SU-DHL-6 (cell line): ENCODE measurements around the gene FAM236A.
"Not testable (repeated sequence)": the region's sequence is repeated elsewhere in the genome, so short reads cannot be mapped to it uniquely, and the experiment has no call there.

Source experiments
- H2AFZ ChIP-seq: fragments of 200-600 bp; sonication (generic); 2 replicates; pipeline ENCODE4 v1.6.1; 2014; ENCODE audit warnings: low read depth, mild to moderate bottlenecking, moderate library complexity, mixed read lengths, antibody characterized with exemption, low read length; ENCODE audit not compliant: severe bottlenecking
- H3F3A ChIP-seq: fragments of 200-600 bp; shearing (Covaris generic); 2 replicates; pipeline ENCODE4 v1.6.0; 2016; ENCODE audit warnings: antibody characterized with exemption, mild to moderate bottlenecking; ENCODE audit not compliant: insufficient read depth
- H3K27ac ChIP-seq: fragments of 200-600 bp; sonication (generic); 2 replicates; pipeline ENCODE4 v1.5.1; 2016; ENCODE audit warnings: low read depth, mild to moderate bottlenecking, low read length, moderate library complexity, mixed read lengths
- H3K27me3 ChIP-seq: fragments of 200-600 bp; sonication (generic), shearing (Covaris generic); 2 replicates; pipeline ENCODE4 v1.6.0; 2014; ENCODE audit warnings: mild to moderate bottlenecking, low read length
- H3K36me3 ChIP-seq: fragments of 200-600 bp; sonication (generic); 2 replicates; pipeline ENCODE4 v1.6.1; 2014; ENCODE audit warnings: mild to moderate bottlenecking, low read length, mixed read lengths
- H3K4me2 ChIP-seq: fragments of 300-600, 200-600 bp; shearing (Covaris generic), sonication (generic); 2 replicates; pipeline ENCODE4 v1.6.0; 2014; ENCODE audit warnings: low read length, low read depth, mild to moderate bottlenecking; ENCODE audit not compliant: poor library complexity, severe bottlenecking
- H3K4me3 ChIP-seq: fragments of 200-600 bp; sonication (generic); 2 replicates; pipeline ENCODE4 v1.5.1; 2014; ENCODE audit warnings: antibody characterized with exemption, low read length, mild to moderate bottlenecking, mixed read lengths; ENCODE audit not compliant: insufficient read depth, poor library complexity, severe bottlenecking
- H3K79me2 ChIP-seq: fragments of 200-600 bp; sonication (generic); 2 replicates; pipeline ENCODE4 v1.6.1; 2014; ENCODE audit warnings: mild to moderate bottlenecking, low read length, moderate library complexity; ENCODE audit not compliant: insufficient read depth
- H3K9ac ChIP-seq: fragments of 200-600 bp; sonication (generic); 2 replicates; pipeline ENCODE4 v1.7.0; 2014; ENCODE audit warnings: mild to moderate bottlenecking, low read length
- H3K9me2 ChIP-seq: fragments of 200-600 bp; sonication (generic); replicated peaks from 2 replicates; pipeline ENCODE4 v1.6.1; 2014; ENCODE audit warnings: low read length; ENCODE audit not compliant: insufficient read depth
- H3K9me3 ChIP-seq: fragments of 200-600 bp; sonication (generic); 2 replicates; pipeline ENCODE4 v1.6.1; 2014; ENCODE audit warnings: low read length, mixed read lengths; ENCODE audit not compliant: insufficient read depth
- H4K20me1 ChIP-seq: fragments of 200-600 bp; sonication (generic); 2 replicates; pipeline ENCODE4 v1.6.1; 2014; ENCODE audit warnings: low read depth, mild to moderate bottlenecking, antibody characterized with exemption, low read length, moderate library complexity, mixed read lengths

The FAM236A gene

DNA sequence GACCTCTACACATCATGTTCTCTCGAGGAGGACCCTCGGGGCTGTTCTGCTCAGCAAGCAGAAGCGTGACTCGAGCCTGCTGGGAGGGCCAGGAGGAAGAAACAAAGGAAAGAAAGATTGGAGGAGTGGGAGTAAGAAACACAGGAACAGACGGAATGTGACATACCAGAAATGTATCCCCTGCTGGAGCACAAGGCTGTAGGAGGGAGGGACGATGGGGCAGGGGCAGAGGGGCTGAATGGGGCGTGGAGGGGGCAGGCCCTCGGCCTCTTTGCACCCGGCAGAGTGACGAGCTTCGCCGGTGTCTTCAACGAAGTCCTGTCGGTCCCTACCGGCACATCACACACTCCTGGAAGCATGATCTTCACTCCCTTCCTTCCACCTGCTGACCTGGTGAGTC, at the start of gene FAM236A:
Gene FAM236A (plus strand): TSS at position 301 of the 400 bp plus-strand sequence. CDS start 57 bp downstream, at position 358.
- H3K4me3 ChIP-seq, H3K27ac ChIP-seq, H3K27me3 ChIP-seq, H4K20me1 ChIP-seq, H3K9ac ChIP-seq, H3K9me3 ChIP-seq, H3K4me2 ChIP-seq, H3K36me3 ChIP-seq, H3K79me2 ChIP-seq, H3F3A ChIP-seq, H3K9me2 ChIP-seq, H2AFZ ChIP-seq: not testable (repeated sequence)

DNA sequence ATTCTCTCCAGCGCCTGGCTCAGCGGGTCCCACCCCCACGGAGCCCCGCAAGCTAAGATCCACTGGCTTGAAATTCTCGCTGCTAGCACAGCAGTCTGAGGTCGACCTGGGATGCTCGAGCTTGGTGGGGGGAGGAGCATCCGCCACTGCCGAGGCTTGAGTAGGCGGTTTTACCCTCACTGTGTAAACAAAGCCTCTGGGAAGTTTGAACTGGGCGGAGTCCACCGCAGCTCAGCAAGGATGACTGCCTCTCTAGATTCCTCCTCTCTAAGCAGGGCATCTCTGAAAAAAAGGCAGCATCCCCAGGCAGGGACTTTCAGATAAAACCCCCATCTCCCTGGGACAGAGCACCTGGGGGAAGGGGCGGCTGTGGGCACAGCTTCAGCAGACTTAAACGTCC, 48.3 kb upstream of the FAM236A start:
- not testable (repeated sequence) for H3F3A ChIP-seq, H3K4me3 ChIP-seq, H3K9me2 ChIP-seq, H2AFZ ChIP-seq, H3K9ac ChIP-seq, H3K27ac ChIP-seq, H3K27me3 ChIP-seq, H3K4me2 ChIP-seq, H3K9me3 ChIP-seq, H3K79me2 ChIP-seq, H3K36me3 ChIP-seq, H4K20me1 ChIP-seq

DNA sequence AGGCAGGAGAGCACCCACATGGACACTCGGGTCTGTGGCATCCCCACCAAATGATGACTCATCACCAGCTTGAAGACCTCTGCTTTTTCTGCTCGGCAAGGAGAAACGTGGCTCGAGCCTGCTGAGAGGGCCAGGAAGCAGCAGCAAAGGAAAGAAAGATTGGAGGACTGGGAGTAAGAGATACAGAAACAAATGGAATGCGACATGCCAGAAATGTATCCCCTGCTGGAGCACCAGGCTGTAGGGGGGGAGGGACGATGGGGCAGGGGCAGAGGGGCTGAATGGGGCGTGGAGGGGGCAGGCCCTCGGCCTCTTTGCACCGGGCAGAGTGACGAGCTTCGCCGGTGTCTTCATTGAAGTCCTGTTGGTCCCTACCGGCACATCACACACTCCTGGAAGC, 25.7 kb upstream of the FAM236A start, which contains the start of gene FAM236C:
Gene FAM236C (plus strand): TSS at position 301 of the 400 bp plus-strand sequence. CDS start 100 bp downstream, outside the sequence.
- H3K4me2 ChIP-seq, H3K79me2 ChIP-seq, H4K20me1 ChIP-seq, H3K27me3 ChIP-seq, H3K9ac ChIP-seq, H3K4me3 ChIP-seq, H3K9me3 ChIP-seq, H3K9me2 ChIP-seq, H3K36me3 ChIP-seq, H2AFZ ChIP-seq, H3K27ac ChIP-seq, H3F3A ChIP-seq: not testable (repeated sequence)

DNA sequence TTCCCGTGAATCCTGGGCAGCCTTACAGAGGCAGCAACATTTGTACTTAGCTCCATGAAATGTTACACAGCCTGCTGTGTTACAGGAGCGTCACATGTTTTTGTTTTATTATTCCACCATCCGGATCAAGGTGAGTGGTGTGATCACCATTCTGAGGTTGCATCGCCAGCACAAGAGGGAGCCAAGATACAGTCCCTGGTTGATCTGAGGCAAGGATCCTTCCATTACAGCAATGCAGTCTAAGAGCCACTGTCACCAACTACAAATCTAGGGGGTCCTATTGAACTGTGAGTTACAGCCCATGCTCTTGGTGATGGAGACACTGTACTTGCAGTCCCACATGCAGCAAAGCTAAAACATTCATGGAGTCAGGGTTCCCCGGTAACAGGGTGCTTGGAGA, 21.9 kb upstream of the FAM236A start:
- not testable (repeated sequence) for H3K4me3 ChIP-seq, H3K9me3 ChIP-seq, H4K20me1 ChIP-seq, H3K27ac ChIP-seq, H3K27me3 ChIP-seq, H3K9ac ChIP-seq, H3K79me2 ChIP-seq, H3F3A ChIP-seq, H3K36me3 ChIP-seq, H3K4me2 ChIP-seq, H2AFZ ChIP-seq, H3K9me2 ChIP-seq

DNA sequence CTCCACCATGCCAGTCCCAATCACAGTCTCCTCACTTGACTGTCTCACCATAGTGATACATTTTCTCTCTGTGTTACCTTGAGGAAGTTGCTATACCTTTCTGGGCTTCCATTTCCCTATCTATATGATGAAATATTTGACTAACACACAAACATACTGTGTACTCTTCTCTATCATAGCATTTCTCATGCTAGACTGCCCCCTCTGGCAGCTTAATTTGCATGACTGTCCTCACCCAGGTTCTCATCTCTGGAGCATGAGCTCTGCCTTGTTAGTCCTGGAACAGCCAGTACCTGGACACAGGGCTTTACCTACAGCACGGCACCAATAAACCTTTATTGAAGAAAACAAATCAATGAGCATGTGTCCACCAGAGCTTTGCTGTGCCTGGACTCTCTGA, 5.7 kb upstream of the FAM236A start:
- H3F3A ChIP-seq, H3K9me3 ChIP-seq, H3K36me3 ChIP-seq, H3K27ac ChIP-seq, H2AFZ ChIP-seq, H3K79me2 ChIP-seq, H3K9me2 ChIP-seq, H3K27me3 ChIP-seq, H3K4me2 ChIP-seq, H3K4me3 ChIP-seq, H3K9ac ChIP-seq, H4K20me1 ChIP-seq: not testable (repeated sequence)

DNA sequence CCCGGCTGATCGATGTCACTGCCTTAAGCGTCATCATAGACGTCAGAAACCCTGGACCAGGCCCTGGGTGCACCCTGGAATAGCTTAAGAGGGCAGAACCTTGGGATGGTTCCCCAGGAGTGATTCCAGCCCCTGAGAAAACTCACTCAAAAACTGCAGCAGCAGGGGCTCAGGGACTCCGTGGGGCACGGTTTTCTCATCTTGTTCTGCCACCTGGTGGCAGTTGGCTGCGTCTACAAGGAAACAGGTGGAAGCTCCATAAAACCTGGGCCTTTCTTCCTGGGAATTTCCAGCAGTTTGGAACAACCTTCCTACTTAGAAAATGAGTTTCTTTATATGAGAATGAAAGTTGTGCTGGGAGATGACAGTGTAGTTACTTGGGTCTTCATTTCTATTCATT, 1.6 kb upstream of the FAM236A start:
- H3F3A ChIP-seq, H4K20me1 ChIP-seq, H3K4me2 ChIP-seq, H3K79me2 ChIP-seq, H3K9me2 ChIP-seq, H3K9me3 ChIP-seq, H3K27ac ChIP-seq, H3K27me3 ChIP-seq, H2AFZ ChIP-seq, H3K36me3 ChIP-seq, H3K9ac ChIP-seq, H3K4me3 ChIP-seq: not testable (repeated sequence)

DNA sequence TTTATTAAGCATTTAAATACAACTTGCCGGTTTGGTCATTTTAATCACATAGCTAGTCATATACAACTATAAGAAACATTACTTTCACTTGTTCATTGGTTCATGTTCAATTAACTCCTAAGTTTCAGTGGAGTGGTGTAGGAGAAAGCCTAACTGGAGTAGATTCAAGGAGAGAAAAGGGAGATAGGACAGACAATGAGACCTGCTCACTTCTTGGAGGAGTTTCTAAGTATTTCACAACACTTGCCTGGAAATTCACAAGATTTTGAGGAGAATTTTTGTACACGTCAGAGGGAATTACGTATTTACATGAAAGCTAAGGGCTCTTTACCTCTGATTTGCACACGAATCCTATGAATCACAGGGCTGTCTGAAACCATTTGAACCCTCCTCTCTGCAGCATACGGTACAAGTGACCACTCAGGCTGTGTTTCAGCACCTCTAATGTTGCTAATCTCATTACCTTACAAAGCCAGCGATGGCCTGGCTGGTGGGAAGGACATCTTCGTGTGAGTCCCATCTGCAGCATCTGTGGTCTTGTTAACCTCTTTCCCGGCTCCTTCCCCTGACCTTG, 1.0 kb upstream of the FAM236A start:
- not testable (repeated sequence) for H3K27me3 ChIP-seq, H4K20me1 ChIP-seq, H3F3A ChIP-seq, H3K4me3 ChIP-seq, H3K27ac ChIP-seq, H3K36me3 ChIP-seq, H2AFZ ChIP-seq, H3K9me3 ChIP-seq, H3K9me2 ChIP-seq, H3K79me2 ChIP-seq, H3K9ac ChIP-seq, H3K4me2 ChIP-seq

DNA sequence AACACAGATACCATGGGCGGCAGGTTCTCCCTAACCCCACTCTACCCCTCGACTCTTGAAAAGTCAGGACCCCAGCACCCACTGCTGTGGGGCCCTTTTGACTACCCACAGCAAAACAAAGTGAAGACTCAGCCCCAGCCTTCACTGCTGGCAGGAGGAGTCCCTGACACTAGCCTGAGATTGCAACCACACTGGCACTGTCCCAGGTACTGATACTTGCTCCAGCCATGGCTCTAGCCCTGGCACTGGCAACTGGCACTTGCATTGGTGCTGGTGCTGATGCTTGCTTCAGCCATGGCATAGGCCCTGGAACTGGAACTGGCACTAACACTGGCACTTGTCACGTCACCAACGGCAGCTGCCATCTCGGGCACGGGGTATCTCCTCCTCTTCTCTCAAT, 4.3 kb downstream of the FAM236A start:
- H3K4me3 ChIP-seq, H3K9me3 ChIP-seq, H4K20me1 ChIP-seq, H3K4me2 ChIP-seq, H3K9me2 ChIP-seq, H3K79me2 ChIP-seq, H3F3A ChIP-seq, H3K27ac ChIP-seq, H3K27me3 ChIP-seq, H3K36me3 ChIP-seq, H3K9ac ChIP-seq, H2AFZ ChIP-seq: not testable (repeated sequence)
